Measurements from ENCODE around the gene MYO7A.
A peak's percentile ranks its signal among the peaks of the same experiment; 100 is the strongest.

The MYO7A gene

GRCh38 chr11:77111277-77111676 is 16.8 kb upstream of the MYO7A start:
- DNase-seq (ENCODE audit: low spot score), result no peak

GRCh38 chr11:77111946-77112345 is 16.1 kb upstream of the MYO7A start:
- no peak for DNase-seq (ENCODE audit: low spot score)

DNA sequence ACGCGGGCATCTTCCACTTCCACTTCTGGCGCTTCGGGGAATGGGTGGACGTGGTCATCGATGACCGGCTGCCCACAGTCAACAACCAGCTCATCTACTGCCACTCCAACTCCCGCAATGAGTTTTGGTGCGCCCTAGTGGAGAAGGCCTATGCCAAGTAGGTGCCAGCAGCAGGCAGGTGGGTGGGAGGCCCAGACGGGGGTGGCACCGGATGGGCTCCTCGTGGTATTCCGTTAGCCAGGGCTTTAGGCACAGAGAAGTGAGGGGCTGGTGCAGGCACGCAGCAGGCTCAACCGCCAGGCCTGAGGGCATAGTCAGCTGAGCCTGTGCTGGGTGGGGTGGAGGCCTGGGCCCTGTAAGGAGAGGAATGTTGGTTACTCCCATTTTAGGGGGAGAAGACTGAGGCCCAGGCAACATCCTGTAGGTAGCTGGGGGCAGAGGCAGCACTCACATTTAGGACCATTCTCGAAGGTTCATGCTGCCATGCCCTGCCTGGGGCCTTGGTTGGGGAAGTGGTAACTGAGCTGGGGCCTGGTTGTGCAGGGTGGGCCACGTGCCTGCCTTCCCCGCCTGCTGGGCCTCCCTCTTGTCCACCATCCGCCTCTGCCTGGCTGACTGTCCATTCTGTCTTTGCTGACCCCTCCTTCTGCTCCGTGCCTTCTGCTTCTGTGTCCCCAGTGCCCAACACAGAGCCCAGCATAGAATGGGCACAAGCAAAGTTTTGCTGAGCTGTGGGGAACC is 15.2 kb upstream of the MYO7A start:
- no peak for DNase-seq (ENCODE audit: low spot score)

GRCh38 chr11:77113382-77114088 is 14.5 kb upstream of the MYO7A start:
- DNase-seq (ENCODE audit: low spot score), result peak; percentile 36

DNA sequence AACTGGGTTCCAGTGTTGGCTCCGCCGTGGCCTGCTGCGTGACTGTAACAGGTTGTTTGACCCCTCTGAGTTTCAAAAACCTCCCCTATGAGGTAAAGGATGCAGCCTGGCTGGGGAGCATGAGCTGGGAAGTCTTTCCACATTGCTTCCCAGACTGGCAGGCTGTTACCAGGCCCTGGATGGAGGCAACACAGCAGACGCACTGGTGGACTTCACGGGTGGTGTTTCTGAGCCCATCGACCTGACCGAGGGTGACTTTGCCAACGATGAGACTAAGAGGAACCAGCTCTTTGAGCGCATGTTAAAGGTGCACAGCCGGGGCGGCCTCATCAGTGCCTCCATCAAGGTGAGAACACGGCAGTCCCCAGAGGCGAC is 14.0 kb upstream of the MYO7A start:
- DNase-seq (ENCODE audit: low spot score), result no peak

GRCh38 chr11:77115181-77115611 is 12.8 kb upstream of the MYO7A start:
- DNase-seq (ENCODE audit: low spot score), result no peak

DNA sequence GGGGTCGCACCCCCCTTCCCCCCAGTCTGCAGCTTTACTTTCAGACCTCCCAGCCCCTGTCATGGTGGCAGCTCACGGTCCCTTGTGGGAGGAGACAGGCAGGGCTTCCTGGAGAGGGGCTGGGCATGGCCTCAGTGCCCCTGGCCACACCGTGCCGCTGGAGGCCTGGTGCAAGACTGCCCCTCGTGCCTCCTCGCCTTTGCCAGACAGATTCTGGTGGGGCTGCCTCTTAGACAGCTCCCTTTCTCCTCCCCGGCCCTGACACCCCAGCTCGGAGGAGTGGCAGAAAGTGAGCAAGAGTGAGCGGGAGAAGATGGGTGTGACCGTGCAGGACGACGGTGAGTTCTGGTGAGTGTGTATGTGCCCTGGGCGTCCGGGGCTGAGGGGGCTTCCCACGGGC is 12.1 kb upstream of the MYO7A start:
- no peak for DNase-seq (ENCODE audit: low spot score)

DNA sequence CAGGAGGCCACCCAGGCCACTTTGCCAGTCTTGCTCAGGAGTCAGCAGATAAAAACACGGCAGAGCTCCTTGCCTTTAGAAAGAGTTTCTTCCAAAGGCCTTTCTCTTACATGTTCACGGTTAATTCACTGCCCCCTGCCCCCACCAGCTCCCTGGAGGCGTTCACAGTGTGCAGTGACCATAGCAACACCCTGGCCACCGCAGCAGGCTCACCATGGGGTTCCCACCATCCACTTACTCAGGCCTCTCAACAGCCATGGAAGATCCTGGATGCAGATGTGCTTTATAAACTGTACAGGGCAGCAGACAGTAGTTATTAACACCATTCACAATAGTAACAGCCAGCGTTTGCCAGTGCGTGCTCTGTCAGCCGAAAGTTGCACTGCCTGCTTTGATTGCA is 10.6 kb upstream of the MYO7A start:
- DNase-seq (ENCODE audit: low spot score), result no peak

DNA sequence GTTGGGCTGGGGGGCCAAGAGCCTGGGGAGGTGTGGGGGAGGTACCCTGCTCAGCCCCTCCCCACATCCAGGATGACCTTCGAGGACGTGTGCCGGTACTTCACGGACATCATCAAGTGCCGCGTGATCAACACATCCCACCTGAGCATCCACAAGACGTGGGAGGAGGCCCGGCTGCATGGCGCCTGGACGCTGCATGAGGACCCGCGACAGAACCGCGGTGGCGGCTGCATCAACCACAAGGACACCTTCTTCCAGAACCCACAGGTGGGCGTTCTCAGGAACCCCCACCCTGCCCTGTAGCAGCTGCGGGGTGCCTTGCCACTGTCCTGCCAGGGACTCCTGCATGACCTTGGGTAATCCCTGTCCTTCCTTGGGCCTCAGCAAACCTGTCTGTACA is 10.0 kb upstream of the MYO7A start:
- no peak for DNase-seq (ENCODE audit: low spot score)

DNA sequence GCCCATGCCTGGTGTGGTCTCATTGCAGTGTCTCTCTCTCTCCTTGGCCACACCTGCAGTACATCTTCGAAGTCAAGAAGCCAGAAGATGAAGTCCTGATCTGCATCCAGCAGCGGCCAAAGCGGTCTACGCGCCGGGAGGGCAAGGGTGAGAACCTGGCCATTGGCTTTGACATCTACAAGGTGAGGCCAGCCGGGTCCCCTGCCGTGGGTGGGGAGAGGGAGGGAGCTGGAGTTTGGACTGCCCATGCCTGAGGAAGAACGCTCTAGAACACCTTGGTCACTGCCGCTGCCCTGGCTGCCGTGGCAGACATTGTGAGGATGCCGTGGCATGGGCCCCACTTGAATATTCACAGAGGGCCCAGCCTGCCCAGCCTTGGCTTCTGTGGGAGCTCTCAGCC is 9.1 kb upstream of the MYO7A start:
- no peak for DNase-seq (ENCODE audit: low spot score)

GRCh38 chr11:77119531-77119936 is 8.5 kb upstream of the MYO7A start:
- no peak for DNase-seq (ENCODE audit: low spot score)

DNA sequence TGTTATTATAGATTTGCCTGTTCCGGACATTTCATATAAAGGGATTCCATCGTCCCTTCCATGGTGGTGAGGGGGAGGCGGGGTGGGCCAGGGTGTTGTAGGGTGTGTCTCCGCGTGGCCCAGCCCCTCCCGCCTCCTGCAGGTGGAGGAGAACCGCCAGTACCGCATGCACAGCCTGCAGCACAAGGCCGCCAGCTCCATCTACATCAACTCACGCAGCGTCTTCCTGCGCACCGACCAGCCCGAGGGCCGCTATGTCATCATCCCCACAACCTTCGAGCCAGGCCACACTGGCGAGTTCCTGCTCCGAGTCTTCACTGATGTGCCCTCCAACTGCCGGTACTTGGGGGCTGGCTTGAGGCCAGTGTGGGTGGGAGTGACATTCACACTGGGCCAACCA is 7.5 kb upstream of the MYO7A start:
- no peak for DNase-seq (ENCODE audit: low spot score)

- no peak for DNase-seq (ENCODE audit: low spot score)
These were observed 6.9 kb upstream of the MYO7A start for GRCh38 chr11:77121096-77121640.

DNA sequence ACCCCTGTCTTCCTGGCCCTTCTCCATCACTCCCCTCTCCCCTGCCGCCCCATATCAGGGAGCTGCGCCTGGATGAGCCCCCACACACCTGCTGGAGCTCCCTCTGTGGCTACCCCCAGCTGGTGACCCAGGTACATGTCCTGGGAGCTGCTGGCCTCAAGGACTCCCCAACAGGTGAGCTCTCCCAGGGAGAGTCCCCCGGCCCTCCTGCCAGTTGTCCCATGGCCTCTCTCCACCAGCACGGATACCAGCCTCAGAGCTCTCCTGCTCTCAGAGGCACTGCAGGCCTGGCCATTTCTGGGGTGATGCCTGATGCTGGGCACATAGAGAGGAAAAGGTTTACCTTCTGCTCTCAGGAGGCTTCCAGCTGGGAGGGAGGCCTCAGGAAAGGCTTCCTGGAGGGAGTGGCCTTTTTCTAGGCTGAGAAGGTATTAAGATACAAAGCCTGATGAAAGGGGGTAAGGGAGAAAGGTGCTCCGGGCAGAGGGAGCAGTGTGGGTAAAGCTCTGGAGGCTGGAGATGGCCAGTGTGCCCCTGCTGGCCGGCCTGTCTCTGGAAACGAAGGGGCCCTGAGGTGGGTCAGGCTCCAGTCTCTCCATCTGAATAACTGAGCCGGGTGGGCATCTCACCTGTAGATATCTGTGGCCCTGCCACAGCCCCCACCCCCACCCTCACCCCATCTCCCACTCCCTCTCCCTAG is 6.0 kb upstream of the MYO7A start:
- DNase-seq (ENCODE audit: low spot score), result no peak

- no peak for DNase-seq (ENCODE audit: low spot score)
These were observed 5.4 kb upstream of the MYO7A start for GRCh38 chr11:77122576-77123212.

DNA sequence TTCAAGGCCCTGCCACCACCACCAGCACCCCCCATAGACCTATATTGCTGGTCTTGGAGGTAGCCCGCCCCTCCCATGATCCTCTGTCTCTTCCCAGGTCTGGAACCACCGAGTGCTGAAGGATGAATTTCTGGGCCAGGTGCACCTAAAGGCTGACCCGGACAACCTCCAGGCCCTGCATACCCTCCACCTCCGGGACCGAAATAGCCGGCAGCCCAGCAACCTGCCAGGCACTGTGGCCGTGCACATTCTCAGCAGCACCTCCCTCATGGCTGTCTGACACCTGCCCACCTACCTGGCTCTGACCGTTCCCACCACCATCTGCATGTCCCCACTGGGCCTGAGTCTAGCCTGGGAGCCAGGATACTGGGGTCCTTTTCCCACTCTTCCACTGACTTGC is 4.5 kb upstream of the MYO7A start:
- DNase-seq (ENCODE audit: low spot score), result no peak

DNA sequence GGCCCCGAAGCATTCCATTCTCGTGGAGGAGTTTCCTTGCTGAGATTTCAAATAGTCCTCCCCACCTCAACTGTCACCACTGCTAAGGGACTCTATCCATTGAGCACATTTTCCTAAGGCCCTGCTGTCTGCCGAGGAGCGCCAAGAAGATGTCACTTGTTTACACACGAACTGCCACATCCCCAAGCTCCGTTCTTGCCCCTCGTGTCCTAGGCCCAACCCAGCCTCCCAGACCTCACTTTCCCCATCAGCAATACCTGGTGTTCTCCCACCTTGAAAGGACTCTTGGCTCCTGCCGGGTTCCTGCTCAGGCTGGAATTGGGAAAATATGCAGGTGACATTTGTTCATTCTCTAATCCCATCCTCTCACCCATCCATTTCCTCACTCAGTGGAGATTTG is 4.0 kb upstream of the MYO7A start:
- DNase-seq (ENCODE audit: low spot score), result no peak

DNA sequence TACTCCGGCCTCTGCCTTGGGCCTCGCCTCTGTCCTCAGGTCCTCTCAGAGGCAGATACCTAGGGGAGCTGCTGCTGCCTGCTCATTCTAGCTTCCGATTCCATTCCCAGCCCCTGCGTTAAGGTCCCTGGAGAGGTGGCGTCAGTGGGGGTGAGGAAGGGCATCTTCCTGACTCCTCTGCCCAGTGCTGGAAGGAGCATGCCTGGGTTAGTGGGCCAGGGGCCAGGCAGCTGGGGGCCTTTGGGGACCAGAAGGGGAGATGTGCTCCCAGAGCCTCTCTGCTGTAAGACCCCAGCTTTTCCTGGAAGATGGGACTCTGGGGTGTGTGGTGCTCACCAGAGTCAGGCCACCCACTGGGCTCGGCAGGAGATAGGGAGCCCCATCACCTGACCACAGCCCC is 3.6 kb upstream of the MYO7A start:
- DNase-seq (ENCODE audit: low spot score), result no peak

GRCh38 chr11:77125191-77125590 is 2.9 kb upstream of the MYO7A start:
- DNase-seq (ENCODE audit: low spot score), result no peak

DNA sequence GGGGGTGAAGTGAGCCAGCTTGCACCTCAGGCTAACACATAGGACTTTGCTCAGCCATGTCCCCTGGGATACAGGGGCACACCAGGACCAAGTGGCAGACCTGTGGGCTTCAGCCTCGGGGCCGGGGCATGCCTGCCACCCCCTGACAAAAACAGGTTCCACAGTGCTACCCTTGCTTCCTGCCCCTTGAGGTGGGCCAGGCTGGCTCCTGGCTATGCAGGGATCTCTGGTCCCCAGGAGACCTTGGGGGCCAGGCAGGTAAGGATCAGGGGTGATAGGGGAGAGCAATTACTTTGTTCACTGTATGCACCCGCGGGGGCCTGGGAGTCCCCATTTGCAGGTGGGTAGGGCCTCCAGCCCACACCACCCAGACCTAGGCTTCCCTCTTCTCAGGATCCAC is 2.4 kb upstream of the MYO7A start:
- DNase-seq (ENCODE audit: low spot score), result no peak

GRCh38 chr11:77126156-77126775 is 1.8 kb upstream of the MYO7A start:
- DNase-seq (ENCODE audit: low spot score), result no peak

DNA sequence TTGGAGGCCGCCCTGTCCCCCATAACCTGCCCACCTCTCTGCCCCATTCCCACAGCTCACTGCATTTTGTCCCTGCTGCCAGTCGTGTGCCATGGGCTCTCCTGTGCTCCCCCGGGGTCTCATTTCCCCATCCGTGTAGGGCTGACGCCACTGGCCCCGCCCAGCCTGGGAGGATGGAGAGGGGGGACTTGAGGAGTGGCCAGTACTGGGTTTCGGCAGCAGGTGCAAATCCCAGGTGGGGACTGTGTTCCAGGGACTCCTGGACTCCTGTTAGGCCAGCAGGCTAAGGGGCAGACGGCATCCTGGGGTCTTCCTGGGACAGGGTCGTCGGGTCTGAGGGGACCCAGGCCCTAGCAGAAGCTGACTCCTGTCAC is 1.2 kb upstream of the MYO7A start:
- DNase-seq (ENCODE audit: low spot score), result no peak
